ENCODE results near the gene ZNF584.

ZNF584 gene

GRCh38 chr19:58385891-58386575 lies 22.4 kb upstream of the ZNF584 start:
- peak overlapping the region; percentile 85 for H3K4me3 ChIP-seq (ENCODE audit: control insufficient read depth, low read depth, low read length)
- DNase-seq (ENCODE audit: low read depth), result no peak
- no peak for TF ChIP-seq CTCF (conservative IDR thresholded peaks at IDR 0.05; ENCODE audit: control insufficient read depth, insufficient read depth, low read depth, low read length)

GRCh38 chr19:58386576-58387337 lies 21.7 kb upstream of the ZNF584 start, which contains the start of gene RPS5:
TSS of gene RPS5 (plus strand) at chr19:58387269. CDS start at chr19:58388138, 869 bp downstream.
- no peak for TF ChIP-seq CTCF (conservative IDR thresholded peaks at IDR 0.05; ENCODE audit: control insufficient read depth, insufficient read depth, low read depth, low read length)
- H3K4me3 ChIP-seq (ENCODE audit: control insufficient read depth, low read depth, low read length), result peak within 1 kb of the TSS; percentile 85
- DNase-seq (ENCODE audit: low read depth), result peak; percentile 99

GRCh38 chr19:58387338-58388174 lies 20.9 kb upstream of the ZNF584 start:
- DNase-seq (ENCODE audit: low read depth), result peak; percentile 16
- H3K4me3 ChIP-seq (ENCODE audit: control insufficient read depth, low read depth, low read length), result peak overlapping the region; percentile 85
- no peak for TF ChIP-seq CTCF (conservative IDR thresholded peaks at IDR 0.05; ENCODE audit: control insufficient read depth, insufficient read depth, low read depth, low read length)

GRCh38 chr19:58388175-58388526 lies 20.3 kb upstream of the ZNF584 start:
- H3K4me3 ChIP-seq (ENCODE audit: control insufficient read depth, low read depth, low read length), result peak overlapping the region; percentile 85
- TF ChIP-seq CTCF (conservative IDR thresholded peaks at IDR 0.05; ENCODE audit: control insufficient read depth, insufficient read depth, low read depth, low read length), result no peak
- no peak for DNase-seq (ENCODE audit: low read depth)

- no peak overlapping the region for H3K4me3 ChIP-seq (ENCODE audit: control insufficient read depth, low read depth, low read length)
- no peak for TF ChIP-seq CTCF (conservative IDR thresholded peaks at IDR 0.05; ENCODE audit: control insufficient read depth, insufficient read depth, low read depth, low read length)
- DNase-seq (ENCODE audit: low read depth), result no peak
Observed at GRCh38 chr19:58392945-58393724, 15.3 kb upstream of the ZNF584 start.

GRCh38 chr19:58393725-58394033 lies 14.8 kb upstream of the ZNF584 start:
- DNase-seq (ENCODE audit: low read depth), result no peak
- TF ChIP-seq CTCF (conservative IDR thresholded peaks at IDR 0.05; ENCODE audit: control insufficient read depth, insufficient read depth, low read depth, low read length), result no peak
- H3K4me3 ChIP-seq (ENCODE audit: control insufficient read depth, low read depth, low read length), result no peak overlapping the region
